WTC11 (cell line): ENCODE results near the gene RGS2. TPM values are rescaled to one million over a fixed set of nuclear protein-coding genes. Genes with fewer than 3 reads are reported as not detected.

Experiments used
- CREB1 ChIP-seq: sonication (generic); formaldehyde crosslinking; IDR thresholded peaks from 2 replicates; pipeline ENCODE4 v1.8.0; 2023; ENCODE audit warnings: mild to moderate bottlenecking, missing genetic modification reagents
- GTF2I ChIP-seq: fragments of 250-450 bp; sonication (Bioruptor Pico); conservative IDR thresholded peaks from 2 replicates; pipeline ENCODE4 v1.4.0; 2021; ENCODE audit warnings: mild to moderate bottlenecking
- KAT7 ChIP-seq: sonication (generic); formaldehyde crosslinking; IDR thresholded peaks from 2 replicates; pipeline ENCODE4 v1.8.1; 2023; ENCODE audit warnings: missing genetic modification reagents, mild to moderate bottlenecking, borderline replicate concordance
- SMAD3 ChIP-seq: sonication (generic); formaldehyde crosslinking; IDR thresholded peaks from 2 replicates; pipeline ENCODE4 v1.8.0; 2022; ENCODE audit warnings: missing genetic modification reagents, mild to moderate bottlenecking, borderline replicate concordance
- SOX15 ChIP-seq: fragments of 250-450 bp; sonication (Bioruptor Pico); IDR thresholded peaks from 2 replicates; pipeline ENCODE4 v1.9.0; 2021; ENCODE audit warnings: mild to moderate bottlenecking
- TEAD1 ChIP-seq: sonication (generic); formaldehyde crosslinking; IDR thresholded peaks from 2 replicates; pipeline ENCODE4 v1.8.0; 2022; ENCODE audit warnings: mild to moderate bottlenecking, missing genetic modification reagents
- ZNF121 ChIP-seq: sonication (generic); formaldehyde crosslinking; IDR thresholded peaks from 2 replicates; pipeline ENCODE4 v1.8.0; 2023; ENCODE audit warnings: missing genetic modification reagents
- ZNF317 ChIP-seq: sonication (generic); formaldehyde crosslinking; IDR thresholded peaks from 2 replicates; pipeline ENCODE4 v1.8.1; 2023; ENCODE audit warnings: low read depth, mild to moderate bottlenecking, moderate library complexity, missing genetic modification reagents, borderline replicate concordance
- ZNF396 ChIP-seq: fragments of 250-450 bp; sonication (Bioruptor Pico); IDR thresholded peaks from 2 replicates; pipeline ENCODE4 v1.8.0; 2021; ENCODE audit warnings: mild to moderate bottlenecking, moderate library complexity, borderline replicate concordance
- ZNF671 ChIP-seq: fragments of 250-450 bp; sonication (Bioruptor Pico); IDR thresholded peaks from 2 replicates; pipeline ENCODE4 v1.8.0; 2021; ENCODE audit warnings: mild to moderate bottlenecking
- total RNA-seq: library from RNA; stranded (reverse); gene quantifications from 3 replicates; pipeline ENCODE4 v1.2.3, GENCODE V29; 2021
- TF ChIP-seq, protein P1 (sequence below): sonication (generic); formaldehyde crosslinking; IDR thresholded peaks from 2 replicates; pipeline ENCODE4 v1.8.1; 2022; ENCODE audit warnings: mild to moderate bottlenecking, missing genetic modification reagents, moderate library complexity, borderline replicate concordance
- TF ChIP-seq, protein P2 (sequence below): sonication (generic); formaldehyde crosslinking; IDR thresholded peaks from 2 replicates; pipeline ENCODE4 v1.8.0; 2022; ENCODE audit warnings: missing genetic modification reagents
- TF ChIP-seq, protein P3 (sequence below): sonication (generic); formaldehyde crosslinking; IDR thresholded peaks from 2 replicates; pipeline ENCODE4 v1.8.1; 2023; ENCODE audit warnings: mild to moderate bottlenecking, moderate library complexity, missing genetic modification reagents
- TF ChIP-seq, protein P4 (sequence below): fragments of 250-450 bp; sonication (Bioruptor Pico); IDR thresholded peaks from 2 replicates; pipeline ENCODE4 v2.1.2; 2022; ENCODE audit warnings: mild to moderate bottlenecking, moderate library complexity
- TF ChIP-seq, protein P5 (sequence below): fragments of 250-450 bp; sonication (Bioruptor Pico); IDR thresholded peaks from 2 replicates; pipeline ENCODE4 v1.9.0; 2021; ENCODE audit warnings: moderate library complexity, mild to moderate bottlenecking, inconsistent platforms, borderline replicate concordance
- TF ChIP-seq, protein P6 (sequence below): sonication (generic); formaldehyde crosslinking; IDR thresholded peaks from 2 replicates; pipeline ENCODE4 v1.8.1; 2022; ENCODE audit warnings: mild to moderate bottlenecking, moderate library complexity, missing genetic modification reagents
- TF ChIP-seq, protein P7 (sequence below): sonication (generic); formaldehyde crosslinking; IDR thresholded peaks from 2 replicates; pipeline ENCODE4 v1.8.1; 2022; ENCODE audit warnings: missing genetic modification reagents, borderline replicate concordance
- TF ChIP-seq, protein P8 (sequence below): fragments of 250-450 bp; sonication (Bioruptor Pico); IDR thresholded peaks from 2 replicates; pipeline ENCODE4 v1.9.0; 2021; ENCODE audit warnings: mild to moderate bottlenecking
- TF ChIP-seq, protein P9 (sequence below): sonication (generic); formaldehyde crosslinking; IDR thresholded peaks from 2 replicates; pipeline ENCODE4 v1.8.1; 2023; ENCODE audit warnings: mild to moderate bottlenecking, missing genetic modification reagents
- TF ChIP-seq, protein P10 (sequence below): sonication (generic); formaldehyde crosslinking; IDR thresholded peaks from 2 replicates; pipeline ENCODE4 v1.8.1; 2022; ENCODE audit warnings: low read depth, mild to moderate bottlenecking, moderate library complexity, missing genetic modification reagents, borderline replicate concordance

RGS2 gene
- total RNA-seq, 1 experiment from 2014 or later = 13.1 TPM

DNA sequence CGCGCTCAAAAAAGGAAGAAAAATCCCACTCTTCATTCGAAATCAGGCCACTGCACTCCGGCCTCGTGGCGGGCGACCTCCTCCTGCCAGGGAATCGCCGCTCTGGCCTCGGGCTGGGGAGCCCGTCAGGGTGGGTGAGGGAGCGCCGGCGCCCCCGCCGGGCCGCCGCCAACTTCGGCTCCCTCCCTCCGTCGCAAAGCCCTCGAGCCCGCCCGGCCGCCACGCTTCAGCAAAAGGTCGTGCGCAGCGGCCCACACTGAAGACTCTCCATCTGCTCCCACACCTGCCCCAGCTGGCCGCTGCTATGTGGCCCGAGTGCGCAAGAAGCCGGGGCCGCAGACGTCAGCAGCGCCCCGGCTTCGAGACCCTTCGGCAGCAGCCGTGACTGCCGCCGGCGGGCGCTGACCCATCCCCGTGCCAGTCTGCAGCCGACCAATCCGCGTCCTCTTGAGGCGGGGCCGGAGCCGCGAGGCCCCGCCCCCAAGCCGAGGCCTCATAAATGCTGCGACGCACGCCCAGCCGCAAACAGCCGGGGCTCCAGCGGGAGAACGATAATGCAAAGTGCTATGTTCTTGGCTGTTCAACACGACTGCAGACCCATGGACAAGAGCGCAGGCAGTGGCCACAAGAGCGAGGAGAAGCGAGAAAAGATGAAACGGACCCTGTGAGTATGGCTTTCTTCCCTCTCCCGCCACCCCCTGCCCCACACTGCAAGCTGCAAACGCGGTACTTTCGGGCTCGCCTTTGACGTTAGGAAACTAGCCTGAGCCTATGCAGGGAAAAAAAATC lies at the start of gene RGS2 (continued):
- TF ChIP-seq, protein P1, sequence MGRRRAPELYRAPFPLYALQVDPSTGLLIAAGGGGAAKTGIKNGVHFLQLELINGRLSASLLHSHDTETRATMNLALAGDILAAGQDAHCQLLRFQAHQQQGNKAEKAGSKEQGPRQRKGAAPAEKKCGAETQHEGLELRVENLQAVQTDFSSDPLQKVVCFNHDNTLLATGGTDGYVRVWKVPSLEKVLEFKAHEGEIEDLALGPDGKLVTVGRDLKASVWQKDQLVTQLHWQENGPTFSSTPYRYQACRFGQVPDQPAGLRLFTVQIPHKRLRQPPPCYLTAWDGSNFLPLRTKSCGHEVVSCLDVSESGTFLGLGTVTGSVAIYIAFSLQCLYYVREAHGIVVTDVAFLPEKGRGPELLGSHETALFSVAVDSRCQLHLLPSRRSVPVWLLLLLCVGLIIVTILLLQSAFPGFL = no peak
- TF ChIP-seq ZNF121 (peak; percentile 78; the same call in 1 of the 2 replicates), TEAD1 (CRISPR knock-in tag) (peak; percentile 79), CREB1 (0 out of 2 replicates have a peak, but pooled peaks have one; percentile 3), ZNF671 (CRISPR knock-in tag) (no peak), GTF2I (CRISPR knock-in tag) (no peak), KAT7 (CRISPR knock-in tag) (no peak), ZNF317 (peak; percentile 45; the same call in 1 of the 2 replicates), SOX15 (CRISPR knock-in tag) (no peak), ZNF396 (no peak), SMAD3 (CRISPR knock-in tag) (peak; percentile 87)
- TF ChIP-seq, protein P2, sequence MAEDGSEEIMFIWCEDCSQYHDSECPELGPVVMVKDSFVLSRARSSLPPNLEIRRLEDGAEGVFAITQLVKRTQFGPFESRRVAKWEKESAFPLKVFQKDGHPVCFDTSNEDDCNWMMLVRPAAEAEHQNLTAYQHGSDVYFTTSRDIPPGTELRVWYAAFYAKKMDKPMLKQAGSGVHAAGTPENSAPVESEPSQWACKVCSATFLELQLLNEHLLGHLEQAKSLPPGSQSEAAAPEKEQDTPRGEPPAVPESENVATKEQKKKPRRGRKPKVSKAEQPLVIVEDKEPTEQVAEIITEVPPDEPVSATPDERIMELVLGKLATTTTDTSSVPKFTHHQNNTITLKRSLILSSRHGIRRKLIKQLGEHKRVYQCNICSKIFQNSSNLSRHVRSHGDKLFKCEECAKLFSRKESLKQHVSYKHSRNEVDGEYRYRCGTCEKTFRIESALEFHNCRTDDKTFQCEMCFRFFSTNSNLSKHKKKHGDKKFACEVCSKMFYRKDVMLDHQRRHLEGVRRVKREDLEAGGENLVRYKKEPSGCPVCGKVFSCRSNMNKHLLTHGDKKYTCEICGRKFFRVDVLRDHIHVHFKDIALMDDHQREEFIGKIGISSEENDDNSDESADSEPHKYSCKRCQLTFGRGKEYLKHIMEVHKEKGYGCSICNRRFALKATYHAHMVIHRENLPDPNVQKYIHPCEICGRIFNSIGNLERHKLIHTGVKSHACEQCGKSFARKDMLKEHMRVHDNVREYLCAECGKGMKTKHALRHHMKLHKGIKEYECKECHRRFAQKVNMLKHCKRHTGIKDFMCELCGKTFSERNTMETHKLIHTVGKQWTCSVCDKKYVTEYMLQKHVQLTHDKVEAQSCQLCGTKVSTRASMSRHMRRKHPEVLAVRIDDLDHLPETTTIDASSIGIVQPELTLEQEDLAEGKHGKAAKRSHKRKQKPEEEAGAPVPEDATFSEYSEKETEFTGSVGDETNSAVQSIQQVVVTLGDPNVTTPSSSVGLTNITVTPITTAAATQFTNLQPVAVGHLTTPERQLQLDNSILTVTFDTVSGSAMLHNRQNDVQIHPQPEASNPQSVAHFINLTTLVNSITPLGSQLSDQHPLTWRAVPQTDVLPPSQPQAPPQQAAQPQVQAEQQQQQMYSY (CRISPR knock-in tag) = no peak
- TF ChIP-seq, protein P3, sequence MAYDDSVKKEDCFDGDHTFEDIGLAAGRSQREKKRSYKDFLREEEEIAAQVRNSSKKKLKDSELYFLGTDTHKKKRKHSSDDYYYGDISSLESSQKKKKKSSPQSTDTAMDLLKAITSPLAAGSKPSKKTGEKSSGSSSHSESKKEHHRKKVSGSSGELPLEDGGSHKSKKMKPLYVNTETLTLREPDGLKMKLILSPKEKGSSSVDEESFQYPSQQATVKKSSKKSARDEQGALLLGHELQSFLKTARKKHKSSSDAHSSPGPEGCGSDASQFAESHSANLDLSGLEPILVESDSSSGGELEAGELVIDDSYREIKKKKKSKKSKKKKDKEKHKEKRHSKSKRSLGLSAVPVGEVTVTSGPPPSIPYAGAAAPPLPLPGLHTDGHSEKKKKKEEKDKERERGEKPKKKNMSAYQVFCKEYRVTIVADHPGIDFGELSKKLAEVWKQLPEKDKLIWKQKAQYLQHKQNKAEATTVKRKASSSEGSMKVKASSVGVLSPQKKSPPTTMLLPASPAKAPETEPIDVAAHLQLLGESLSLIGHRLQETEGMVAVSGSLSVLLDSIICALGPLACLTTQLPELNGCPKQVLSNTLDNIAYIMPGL (CRISPR knock-in tag) = peak; percentile 37; the same call in 1 of the 2 replicates
- TF ChIP-seq, protein P4, sequence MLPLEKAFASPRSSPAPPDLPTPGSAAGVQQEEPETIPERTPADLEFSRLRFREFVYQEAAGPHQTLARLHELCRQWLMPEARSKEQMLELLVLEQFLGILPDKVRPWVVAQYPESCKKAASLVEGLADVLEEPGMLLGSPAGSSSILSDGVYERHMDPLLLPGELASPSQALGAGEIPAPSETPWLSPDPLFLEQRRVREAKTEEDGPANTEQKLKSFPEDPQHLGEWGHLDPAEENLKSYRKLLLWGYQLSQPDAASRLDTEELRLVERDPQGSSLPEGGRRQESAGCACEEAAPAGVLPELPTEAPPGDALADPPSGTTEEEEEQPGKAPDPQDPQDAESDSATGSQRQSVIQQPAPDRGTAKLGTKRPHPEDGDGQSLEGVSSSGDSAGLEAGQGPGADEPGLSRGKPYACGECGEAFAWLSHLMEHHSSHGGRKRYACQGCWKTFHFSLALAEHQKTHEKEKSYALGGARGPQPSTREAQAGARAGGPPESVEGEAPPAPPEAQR (CRISPR knock-in tag) = no peak
- TF ChIP-seq, protein P5, sequence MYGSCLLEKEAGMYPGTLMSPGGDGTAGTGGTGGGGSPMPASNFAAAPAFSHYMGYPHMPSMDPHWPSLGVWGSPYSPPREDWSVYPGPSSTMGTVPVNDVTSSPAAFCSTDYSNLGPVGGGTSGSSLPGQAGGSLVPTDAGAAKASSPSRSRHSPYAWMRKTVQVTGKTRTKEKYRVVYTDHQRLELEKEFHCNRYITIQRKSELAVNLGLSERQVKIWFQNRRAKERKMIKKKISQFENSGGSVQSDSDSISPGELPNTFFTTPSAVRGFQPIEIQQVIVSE (CRISPR knock-in tag) = no peak
- TF ChIP-seq, protein P6, sequence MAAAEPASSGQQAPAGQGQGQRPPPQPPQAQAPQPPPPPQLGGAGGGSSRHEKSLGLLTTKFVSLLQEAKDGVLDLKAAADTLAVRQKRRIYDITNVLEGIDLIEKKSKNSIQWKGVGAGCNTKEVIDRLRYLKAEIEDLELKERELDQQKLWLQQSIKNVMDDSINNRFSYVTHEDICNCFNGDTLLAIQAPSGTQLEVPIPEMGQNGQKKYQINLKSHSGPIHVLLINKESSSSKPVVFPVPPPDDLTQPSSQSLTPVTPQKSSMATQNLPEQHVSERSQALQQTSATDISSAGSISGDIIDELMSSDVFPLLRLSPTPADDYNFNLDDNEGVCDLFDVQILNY (CRISPR knock-in tag) = peak; percentile 64
- TF ChIP-seq, protein P7, sequence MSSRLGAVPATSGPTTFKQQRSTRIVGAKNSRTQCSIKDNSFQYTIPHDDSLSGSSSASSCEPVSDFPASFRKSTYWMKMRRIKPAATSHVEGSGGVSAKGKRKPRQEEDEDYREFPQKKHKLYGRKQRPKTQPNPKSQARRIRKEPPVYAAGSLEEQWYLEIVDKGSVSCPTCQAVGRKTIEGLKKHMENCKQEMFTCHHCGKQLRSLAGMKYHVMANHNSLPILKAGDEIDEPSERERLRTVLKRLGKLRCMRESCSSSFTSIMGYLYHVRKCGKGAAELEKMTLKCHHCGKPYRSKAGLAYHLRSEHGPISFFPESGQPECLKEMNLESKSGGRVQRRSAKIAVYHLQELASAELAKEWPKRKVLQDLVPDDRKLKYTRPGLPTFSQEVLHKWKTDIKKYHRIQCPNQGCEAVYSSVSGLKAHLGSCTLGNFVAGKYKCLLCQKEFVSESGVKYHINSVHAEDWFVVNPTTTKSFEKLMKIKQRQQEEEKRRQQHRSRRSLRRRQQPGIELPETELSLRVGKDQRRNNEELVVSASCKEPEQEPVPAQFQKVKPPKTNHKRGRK (CRISPR knock-in tag) = no peak
- TF ChIP-seq, protein P8, sequence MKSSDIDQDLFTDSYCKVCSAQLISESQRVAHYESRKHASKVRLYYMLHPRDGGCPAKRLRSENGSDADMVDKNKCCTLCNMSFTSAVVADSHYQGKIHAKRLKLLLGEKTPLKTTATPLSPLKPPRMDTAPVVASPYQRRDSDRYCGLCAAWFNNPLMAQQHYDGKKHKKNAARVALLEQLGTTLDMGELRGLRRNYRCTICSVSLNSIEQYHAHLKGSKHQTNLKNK = no peak
- TF ChIP-seq, protein P9, sequence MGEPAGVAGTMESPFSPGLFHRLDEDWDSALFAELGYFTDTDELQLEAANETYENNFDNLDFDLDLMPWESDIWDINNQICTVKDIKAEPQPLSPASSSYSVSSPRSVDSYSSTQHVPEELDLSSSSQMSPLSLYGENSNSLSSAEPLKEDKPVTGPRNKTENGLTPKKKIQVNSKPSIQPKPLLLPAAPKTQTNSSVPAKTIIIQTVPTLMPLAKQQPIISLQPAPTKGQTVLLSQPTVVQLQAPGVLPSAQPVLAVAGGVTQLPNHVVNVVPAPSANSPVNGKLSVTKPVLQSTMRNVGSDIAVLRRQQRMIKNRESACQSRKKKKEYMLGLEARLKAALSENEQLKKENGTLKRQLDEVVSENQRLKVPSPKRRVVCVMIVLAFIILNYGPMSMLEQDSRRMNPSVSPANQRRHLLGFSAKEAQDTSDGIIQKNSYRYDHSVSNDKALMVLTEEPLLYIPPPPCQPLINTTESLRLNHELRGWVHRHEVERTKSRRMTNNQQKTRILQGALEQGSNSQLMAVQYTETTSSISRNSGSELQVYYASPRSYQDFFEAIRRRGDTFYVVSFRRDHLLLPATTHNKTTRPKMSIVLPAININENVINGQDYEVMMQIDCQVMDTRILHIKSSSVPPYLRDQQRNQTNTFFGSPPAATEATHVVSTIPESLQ (CRISPR knock-in tag) = no peak
- TF ChIP-seq, protein P10, sequence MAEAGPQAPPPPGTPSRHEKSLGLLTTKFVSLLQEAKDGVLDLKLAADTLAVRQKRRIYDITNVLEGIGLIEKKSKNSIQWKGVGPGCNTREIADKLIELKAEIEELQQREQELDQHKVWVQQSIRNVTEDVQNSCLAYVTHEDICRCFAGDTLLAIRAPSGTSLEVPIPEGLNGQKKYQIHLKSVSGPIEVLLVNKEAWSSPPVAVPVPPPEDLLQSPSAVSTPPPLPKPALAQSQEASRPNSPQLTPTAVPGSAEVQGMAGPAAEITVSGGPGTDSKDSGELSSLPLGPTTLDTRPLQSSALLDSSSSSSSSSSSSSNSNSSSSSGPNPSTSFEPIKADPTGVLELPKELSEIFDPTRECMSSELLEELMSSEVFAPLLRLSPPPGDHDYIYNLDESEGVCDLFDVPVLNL (CRISPR knock-in tag) = no peak
